GM19324 (cell line): ENCODE measurements around the gene SH2D4B.

Experiments used
- ATAC-seq: cut with Tn5 transposase; IDR thresholded peaks from one replicate; pipeline ENCODE4 v1.9.1; 2021; ENCODE audit warnings: mild to moderate bottlenecking, moderate library complexity; ENCODE audit not compliant: unreplicated experiment, low FRiP score

The SH2D4B gene

DNA sequence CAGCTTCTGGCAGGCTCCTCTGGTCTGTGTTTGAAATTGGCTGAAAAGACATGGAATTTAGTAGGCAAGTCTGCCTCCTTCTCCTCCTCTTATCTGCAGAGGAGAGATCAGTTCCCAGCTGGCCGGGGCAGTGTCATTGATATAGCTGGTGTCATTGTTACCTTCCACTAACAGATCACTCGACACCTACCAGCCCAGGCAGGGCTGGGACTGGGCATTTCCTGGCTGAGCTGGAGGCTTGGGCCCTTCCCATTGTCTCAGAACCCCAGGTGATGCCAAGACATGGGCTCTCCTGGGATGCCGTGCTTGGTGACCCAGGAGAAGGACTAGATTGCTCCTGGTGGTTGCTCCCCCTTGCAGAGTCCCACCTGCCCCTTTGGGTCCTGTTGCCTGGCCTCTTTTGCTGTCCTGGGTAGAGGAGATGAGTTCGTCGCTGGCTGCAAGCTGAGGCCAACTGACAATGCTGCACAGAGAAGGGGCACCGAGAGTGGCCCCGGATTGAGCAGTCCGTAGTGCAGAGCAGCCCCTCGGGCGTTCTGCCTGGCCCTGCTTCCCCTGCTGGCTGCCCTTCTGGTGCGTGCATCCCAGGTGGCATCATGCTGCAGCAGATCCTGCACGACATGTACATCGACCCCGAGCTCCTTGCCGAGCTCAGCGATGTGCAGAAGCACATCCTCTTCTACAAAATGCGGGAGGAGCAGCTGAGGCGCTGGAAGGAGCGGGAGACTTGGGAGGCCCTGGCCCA lies at the start of gene SH2D4B:
SH2D4B (plus strand) TSS at position 167 of the 745 bp plus-strand sequence; CDS start at position 597, 430 bp downstream.
- no peak for ATAC-seq

DNA sequence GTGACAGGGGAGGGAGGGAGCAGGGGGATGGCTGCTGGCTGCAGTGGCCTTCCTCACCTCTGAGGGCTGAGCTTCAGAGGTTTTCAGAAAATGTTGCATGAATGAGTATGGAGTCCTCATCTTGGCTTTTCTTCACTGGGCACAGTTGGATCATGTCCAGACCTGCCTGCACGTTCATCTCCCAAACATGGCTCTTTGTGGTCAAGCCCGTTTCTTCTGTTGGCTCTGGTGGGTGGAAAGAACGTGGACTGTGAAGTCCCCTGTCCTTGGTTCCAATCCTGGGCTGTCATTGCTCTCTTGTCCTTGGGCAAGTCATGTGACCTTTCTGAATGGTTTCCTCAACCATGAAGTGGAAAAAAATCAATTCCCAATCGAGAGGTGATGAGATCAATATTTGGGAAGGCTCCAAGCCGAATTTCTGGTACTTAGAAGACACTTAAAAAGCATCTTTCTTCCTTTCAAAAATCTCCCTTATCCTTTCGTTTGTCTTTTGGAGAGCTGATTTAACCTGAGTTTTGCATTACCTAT lies 49.1 kb upstream of the SH2D4B start:
- ATAC-seq, result no peak

DNA sequence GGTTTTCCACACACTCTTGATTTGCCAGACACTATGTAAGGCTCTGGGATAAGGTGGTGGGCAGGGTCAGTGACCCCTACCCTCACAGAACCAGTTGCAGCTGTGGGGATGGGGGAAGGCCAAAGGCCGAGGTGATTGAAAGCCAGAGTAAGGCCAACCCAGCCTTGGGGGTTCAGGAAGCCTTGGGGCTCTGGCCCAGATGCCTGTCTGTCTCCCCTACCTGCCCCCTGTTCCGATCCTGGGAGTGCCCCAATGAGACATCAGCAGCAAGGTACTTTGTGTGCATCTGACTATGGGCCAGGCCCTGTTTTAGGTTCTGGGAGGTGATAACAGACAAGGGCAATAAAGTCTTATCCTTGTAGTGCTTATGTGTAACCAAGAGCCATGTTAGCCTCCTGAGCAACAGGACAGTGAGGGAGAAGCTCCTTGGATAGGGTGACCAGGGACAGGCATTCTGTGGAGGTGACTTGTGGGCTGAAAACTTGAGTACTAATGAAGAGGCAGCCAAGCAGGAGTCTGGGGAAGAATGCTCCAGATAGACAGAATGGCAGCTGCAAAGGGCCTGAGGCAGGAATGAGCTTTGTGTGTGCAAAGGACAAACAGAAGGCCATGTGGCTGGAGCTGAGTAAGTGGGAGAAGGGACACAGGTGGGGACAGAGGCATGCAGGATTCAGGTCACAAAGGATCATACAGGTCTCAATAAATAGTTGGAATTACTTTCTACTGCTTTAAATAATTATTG lies 48.2 kb upstream of the SH2D4B start:
- ATAC-seq, result no peak

DNA sequence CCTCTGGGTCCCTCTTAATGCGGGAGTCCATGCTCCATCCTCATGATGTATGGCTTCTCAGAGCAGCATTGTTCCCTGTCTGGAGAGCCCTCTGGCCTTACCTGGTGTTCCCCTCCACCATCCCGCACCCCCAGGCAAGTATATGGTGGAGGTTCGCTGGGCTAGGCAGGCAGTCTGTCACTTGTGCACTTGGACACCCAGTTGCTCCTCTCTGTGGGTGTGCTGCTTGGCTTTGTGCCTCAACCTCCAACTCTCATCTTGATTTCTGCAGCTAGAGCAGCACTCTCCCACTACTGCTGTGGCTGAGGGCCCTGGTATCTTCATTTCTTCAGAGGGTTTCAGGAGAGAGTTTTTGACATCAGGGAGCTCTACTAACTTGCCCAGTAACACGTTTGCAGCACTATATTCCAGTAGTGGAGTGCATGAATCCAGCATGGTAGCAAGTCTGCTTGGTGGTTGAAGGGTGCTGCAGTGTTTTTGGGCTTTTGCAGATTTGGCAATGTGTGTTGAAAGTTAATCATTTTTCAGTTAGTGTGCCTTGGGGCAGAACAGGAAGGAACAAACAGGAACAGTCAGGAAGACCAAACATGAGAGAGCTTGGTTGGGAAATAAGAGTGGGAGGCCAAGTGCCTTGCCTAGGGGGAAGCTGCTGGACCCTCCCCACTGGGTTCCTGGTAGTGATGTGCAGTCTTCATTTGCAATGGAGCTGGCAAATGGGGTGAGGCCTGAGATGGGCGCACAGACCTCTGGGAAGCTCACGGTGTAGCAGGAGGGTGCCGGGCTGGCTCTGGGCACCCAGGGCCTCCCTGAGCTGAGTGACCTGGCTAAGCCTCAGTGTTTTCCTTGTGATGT lies 46.2 kb upstream of the SH2D4B start:
- ATAC-seq, result no peak

DNA sequence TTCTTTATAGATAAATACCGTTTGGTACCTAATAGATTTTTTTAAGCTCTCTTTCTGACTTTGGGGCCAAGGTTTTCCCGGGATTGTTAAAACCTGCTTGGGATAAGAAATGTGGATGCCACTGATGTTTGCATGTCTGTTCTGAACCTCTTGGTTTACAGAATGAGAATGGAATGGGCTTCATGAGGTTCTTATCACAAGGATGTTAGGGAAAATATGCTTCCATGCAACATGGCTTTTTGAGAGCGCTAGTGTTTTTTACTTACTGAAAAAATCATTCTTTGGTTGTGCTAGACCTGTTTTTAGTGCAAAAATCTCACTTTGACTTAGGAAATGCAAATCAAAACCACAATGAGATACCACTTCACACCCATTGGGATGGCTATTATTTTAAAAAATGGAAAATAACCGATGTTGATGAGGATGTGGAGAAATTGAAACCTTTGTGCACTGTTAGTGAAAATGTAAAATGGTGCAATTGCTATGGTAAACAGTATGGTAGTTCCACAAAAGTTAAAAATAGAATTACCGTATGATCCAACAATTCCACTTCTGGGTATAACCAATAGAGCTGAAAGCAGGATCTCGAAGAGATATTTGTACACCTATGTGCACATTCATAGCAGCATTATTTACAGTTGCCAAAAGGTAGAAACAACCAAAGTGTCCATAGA lies 44.7 kb upstream of the SH2D4B start:
- ATAC-seq, result peak; percentile 41

DNA sequence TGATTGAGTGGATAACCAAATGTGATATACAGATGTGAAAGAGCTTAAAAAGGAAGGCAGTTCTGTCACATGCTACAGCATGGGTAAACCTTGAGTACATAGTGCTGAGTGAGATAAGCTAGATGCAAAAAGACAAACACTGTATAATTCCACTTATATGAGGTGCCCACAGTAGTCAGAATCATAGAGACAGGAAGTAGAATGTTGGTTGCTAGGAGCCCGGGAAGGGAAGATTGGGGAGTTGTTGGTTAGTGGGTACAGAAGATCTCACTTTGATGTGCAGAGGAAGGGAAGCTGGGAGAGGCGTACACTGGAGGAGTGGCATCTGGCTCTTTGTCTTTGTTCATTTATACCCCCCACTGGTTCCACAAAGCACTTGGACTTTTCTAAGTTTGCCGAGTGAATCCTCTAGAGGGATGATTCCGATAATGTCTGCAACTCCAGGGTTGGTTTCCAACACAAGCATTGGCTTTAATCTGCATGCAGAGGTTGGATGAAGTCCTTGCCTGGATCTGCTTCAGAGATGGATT lies 44.1 kb upstream of the SH2D4B start:
- ATAC-seq, result peak; percentile 40

DNA sequence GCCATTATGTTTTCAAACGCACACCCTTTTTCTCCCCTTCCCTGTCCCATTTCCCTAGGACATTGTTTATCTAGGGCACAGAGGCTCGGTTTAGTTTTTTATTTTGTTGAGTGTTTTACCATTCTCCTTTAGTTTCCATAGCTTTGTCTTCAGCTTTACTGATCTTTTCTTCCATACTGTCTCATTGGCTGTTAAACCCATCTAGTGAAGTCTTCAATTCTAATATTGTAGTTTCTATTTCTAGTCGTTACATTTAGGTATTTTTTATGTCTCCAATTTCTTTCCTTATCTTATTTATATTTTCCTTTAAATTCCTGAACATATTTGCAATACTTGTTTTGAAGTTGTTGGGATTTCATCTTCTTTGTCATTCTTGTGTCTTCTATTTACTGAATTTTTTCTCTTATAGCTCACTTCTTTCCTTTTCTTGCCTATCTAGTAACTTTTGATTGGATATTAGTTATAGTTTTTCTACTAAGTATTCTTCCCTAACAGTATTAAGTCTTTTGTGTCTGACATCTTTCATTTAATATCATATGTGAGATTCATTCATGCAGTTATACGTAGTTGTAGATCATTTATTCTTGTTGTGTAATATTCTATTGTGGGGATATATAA lies 41.0 kb upstream of the SH2D4B start:
- ATAC-seq, result no peak

DNA sequence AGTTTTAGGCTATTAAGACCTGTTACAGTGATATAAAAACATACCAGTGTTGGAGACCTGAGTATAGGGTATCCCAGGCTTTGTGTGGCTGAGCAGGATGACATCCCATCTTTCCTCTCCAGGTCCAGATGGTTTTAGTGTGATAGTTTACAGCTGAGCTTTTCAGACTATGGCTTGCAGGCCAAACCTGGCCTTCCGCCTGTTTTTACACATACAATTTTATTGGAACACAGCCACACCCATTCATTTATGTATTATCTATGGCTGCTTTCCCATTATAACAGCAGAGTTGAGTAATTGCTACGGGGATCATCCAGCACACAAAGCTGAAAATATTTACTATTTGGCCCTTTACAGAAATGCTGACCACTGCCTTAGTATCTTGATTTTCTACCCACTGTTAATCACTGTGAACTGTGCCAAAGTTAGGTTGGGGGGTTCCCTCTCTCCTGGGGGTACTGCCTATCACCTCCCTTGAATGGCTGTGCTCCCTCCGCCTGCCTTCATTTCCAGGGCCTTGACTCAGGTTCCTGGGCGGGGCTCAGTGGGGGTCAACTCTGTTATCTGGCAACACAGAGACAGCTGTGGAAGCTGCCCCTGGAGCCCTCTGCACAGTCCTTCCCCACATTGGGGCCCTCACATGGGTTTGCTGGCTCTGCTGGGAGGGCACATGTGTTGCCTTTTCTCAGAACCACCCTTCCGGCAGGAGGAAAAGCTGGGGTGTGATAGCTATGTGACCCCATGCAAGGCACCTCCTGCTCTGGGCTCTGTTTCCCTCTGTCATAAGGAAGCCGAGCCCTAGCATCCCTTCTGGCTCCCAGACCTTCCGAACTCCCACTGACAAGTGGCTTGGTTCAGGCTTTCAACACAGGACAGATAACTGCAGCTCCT lies 40.3 kb upstream of the SH2D4B start:
- ATAC-seq, result no peak

DNA sequence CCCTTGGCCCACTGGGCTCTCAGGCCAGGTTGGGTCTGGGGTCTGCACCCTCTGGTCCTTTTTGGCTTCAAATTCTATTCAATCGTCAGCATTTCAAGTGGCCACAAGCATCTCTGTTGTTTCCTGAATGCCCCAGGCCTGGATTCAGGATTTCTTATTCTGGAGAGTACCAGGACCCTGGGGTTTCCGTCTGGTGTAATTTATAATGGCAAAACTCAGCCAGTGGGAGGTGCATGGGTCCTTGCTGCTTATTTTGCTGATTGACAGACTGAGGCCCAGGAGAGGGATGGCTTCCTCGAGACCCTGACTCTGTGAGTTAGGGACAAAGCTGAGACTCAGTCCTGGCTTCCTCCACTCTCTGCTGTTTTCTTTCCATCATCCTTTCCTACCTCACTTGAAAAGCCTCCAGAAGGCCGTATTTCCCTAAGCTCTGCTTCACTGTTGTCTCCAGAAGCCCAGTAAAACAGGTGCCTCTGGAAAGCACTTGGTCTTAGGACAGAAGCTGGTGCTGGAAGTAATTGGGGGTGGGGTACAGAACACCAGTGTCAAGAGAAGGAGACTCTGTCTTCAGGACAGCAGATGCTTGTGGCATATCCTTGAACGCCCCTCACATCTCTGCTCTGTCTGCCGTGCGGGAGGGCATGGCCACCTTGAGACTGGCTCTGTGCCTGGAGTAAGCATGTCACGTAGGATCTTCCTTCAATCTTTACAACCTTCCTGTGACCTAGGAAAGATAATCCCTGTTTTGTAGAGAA lies 39.4 kb upstream of the SH2D4B start:
- ATAC-seq, result no peak

DNA sequence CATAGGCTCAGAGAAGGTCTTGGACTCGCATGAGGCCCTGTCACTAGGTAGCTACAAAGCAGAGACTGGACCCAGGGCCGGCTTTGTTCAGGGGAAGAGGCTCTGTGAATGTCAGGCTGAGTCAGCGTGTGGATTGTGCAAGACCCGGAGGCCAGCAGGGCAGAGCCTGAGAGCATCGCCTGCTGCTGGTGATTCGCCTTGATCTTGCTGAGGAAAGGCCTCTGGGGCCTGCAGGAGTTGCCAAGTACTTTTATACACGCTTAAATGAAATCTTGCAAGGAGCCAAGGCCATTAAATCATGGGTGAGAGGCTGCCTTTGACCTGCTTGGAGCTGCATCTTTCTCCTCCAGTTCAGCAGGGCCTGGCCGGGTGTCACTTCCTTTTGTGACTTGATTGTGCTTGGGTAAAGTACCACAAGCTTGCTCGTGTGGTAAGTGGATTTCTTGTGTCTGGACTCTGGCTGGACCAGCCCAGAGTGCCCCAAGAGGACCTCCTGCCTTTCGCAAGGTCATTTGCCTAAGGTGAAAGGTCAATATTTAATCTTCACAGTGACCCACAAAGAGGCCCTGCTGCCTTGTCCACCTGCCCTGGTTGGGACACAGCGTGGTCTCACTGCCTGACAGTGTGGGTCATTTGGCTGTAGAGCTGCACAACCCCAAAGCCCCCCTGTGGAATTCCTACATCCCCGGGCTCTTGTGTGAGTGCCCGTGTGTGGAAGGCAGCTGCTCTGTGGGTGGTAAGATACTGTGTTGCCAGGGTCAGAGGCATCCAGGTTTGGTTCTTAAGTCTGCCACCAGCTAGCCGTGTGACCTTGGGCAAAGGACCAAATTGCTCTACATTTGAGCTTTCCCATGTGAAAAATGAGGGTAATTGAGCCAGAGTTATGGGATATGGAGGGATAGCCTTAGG lies 38.6 kb upstream of the SH2D4B start:
- ATAC-seq, result no peak

DNA sequence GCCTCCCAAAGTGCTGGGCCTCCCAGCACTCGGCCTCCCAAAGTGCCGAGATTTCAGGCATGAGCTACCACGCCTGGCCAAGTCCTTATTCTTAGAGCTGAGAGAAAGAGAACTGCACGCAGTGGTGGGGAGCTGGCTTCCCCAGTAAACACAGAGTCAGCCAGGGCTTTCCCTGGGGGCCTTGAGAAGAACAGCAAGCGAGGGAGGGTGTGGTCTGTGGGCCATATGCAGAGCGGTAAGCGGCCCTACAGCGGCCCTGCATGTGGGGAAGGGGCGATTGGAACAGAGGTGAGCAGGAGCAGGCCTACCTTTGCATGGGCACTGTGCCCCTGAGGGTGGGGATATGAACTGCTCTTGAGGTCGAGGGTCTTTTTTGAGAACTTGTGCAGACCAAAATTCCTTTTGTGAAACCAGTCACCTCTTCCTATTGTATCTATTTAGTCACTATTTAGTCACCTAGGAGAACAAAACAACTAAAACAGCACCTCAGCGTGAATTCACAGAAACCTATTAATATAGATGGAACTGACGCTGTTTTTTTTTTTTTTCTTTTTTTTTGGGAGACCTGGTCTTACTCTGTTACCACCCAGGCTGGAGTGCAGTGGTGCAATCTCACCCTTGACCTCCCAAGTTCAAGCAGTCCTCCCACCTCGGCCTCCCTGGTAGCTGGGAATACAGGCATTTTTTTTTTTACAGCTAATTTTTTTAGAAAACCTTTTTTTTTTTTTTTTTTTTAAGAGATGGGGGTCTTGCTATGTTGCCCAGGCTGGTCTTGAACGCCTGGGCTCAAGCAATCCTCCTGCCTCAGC lies 36.9 kb upstream of the SH2D4B start:
- ATAC-seq, result no peak

DNA sequence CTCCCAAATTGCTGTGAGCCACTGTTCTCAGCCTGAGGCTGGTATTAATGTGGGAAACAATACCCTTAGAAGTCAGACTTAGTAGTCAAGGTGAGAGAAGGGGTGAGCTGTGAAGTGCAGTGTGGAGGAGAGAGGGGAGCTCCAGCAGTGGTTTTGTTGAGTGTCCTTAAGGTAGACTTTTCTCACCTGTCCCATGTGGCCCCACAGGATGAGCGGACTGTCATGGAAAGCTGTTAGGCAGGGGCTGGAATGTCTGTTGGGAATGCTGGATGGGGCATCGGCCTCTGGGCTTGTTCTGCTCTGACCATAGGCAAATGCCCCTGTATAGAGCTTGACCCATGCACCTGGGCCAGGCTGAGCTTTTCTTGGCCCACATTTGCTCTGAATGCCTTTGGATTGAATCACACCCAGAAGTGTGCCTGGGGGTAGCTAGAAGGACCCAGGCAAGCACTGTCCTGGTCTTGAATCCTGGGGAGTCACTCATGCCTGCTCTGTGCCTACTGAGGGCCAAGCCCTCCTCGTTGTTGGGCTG lies 36.3 kb upstream of the SH2D4B start:
- no peak for ATAC-seq

DNA sequence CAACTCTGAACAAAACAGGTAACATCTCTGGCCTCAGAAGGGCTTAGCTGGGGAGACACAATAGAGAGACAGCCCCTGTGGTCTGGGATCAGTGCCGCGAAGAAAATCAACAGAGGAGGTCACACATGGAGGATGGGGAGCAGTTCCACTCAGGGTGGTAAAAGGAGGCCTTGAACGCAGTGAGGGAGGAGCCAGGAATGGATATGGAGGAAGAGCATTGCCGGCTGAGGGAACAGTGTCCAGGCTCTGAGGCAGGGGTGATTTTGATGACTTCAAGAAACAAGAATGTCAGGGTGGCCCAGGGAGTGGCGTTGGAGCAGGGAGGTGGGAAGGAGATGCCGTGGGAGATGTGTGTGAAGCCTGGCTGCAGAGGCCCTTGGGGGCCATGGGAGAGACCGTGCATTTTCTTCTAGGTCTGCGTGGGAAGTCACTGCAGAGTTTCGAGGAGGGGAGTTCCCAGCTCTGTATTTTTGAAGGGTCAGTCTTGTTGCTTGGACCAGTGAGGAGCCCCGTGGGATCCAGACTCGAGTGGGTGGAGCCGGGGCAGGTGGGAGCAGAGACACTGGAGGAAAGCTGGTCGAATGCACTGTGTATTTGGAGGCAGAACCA lies 35.7 kb upstream of the SH2D4B start:
- no peak for ATAC-seq

DNA sequence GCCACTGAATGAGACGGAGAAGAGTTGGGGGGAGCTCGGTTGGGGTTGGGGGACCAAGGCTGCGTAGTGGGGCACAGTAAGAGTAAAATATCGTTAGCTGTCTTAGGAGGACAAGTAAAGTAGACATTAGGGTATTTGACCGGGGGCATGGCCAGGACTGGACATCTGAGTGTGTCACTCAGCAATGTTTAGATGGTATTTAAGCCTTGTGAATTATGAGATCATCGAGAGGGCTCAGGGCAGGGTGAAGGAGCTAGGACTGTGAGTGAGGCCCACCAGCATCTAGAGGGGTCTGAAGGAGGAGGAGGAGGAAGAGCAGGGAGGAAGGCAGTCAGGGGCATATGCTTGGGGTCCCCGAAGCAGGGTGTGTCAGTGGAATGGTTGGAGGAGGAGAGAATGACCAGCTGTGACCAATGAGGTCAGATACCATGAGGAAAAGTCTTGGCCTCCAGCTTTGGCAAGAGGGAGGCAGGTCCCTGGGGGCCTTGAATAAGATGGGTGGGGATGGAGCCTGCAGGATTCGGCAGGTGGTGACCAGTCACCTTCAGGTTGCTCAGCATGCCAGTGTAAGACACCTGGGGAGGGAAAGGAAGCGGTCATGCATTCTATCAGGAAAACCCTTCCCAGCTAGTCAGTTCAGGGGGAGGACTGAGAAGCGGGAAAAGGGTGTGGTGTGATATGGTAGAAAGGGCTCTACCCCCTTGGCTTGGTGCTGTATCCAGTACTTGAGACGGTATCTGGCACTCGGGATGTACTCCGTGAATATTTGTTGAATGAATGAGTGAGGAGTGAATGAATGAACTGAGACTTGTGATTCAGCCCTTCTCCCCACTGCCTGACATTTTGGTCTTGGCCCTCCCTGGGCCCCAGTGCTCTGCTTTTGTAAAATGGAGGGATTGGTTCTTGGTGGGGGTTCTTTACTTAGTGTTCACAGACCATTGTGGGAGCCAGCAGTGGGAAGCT lies 34.8 kb upstream of the SH2D4B start:
- no peak for ATAC-seq
